GM10248 (cell line): ENCODE data around the gene BST2.

ENCODE experiments used
- CTCF ChIA-PET: fragments of 300-600 bp; sonication (Branson Sonifier 250); formaldehyde crosslinking; extraction: SDS; loops from one replicate; lab custom pipeline; 2021; ENCODE audit warnings: antibody characterized with exemption; lab: Yijun Ruan, JAX
- POLR2A ChIA-PET: fragments of 350-650 bp; sonication (Branson Sonifier 250); formaldehyde crosslinking; extraction: SDS; loops from one replicate; lab custom pipeline; 2020; ENCODE audit warnings: antibody characterized with exemption; lab: Yijun Ruan, JAX
- DNase-seq: peaks from one replicate; pipeline ENCODE4 v3.0.0; 2012; ENCODE audit errors: extremely low spot score
- CTCF ChIP-seq: IDR thresholded peaks from 2 replicates; pipeline ENCODE4 v1.5.1; 2012; ENCODE audit warnings: mild to moderate bottlenecking, low read depth; ENCODE audit errors: extremely low read depth, missing control alignments, control extremely low read depth

Gene BST2

DNA sequence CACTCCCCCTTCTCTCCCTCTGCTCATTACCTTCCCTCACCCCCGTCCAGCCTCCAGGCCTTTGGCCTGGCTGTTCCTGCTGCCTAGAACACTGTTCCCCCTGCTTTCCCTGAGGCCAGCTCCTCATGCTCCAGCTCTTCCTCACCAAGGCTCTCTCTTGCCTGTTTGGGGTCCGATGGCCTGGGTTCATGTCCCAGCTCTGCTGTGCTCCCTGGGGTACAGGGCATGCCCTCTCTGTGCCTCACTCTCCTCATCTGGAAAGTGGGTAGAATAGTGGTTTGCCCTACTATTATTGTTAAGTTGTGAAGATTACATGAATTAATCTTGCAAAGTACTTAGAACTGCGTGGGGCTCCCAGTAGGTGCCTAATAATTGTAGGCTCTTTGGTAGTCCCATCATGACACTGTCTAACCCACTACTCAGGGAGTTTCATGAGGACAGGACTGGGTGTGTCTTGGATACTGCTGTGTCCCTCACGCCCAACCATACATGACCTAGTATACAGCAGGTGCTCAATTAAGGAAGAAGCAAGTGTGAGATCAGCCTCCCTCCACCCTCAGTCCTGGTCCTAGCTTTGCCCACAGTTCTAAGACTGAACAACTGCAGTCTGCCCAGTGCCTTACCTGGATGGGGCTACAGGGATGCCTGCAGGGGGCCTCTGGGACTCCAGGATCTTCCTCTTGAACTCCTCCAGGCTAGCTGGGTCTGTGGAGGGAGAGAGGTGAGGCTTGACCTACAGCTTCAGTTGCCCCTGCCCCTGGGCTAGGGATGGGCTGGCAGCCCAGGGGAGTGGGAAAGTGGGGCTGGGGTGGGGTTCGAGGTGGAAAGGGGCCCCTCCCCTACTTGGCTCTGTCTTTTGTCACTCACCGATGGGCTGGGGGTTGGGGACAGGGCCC, 45.3 kb downstream of the BST2 start:
- DNase-seq = no peak
- CTCF ChIA-PET = interaction anchor here (0.6 to 12.0 kb wide), 2 partner anchors 16 to 27 kb away, joined by 3 to 90 read pairs; no protein-coding TSS in a partner anchor
- TF ChIP-seq CTCF = no peak
- POLR2A ChIA-PET = no interaction called here

DNA sequence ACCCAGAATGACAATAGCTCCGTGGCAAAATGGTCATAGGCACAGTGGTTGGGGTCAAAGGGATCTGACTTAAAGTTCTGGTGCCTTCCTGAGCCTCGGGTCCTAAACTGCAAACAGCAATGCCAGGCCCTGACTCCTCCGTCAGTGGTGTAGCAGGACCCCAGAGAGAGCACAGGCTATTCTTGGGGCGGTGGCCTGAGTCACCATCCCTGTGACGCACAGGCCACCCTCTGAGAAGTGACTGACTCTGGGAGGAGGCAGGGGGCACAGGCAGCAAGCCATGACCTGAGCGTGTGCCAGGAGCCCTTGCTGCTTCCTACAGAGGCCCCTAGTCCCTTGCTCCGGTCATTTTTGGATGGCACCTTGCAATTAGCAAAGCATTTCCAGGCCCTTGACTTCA, 47.0 kb downstream of the BST2 start:
- POLR2A ChIA-PET = no interaction called here

GRCh38 chr19:17357724-17358123, 47.7 kb downstream of the BST2 start:
- POLR2A ChIA-PET = no interaction called here
- TF ChIP-seq CTCF = no peak
- CTCF ChIA-PET = interaction anchor here (0.9 to 12.0 kb wide), 5 partner anchors 8 to 38 kb away, joined by 3 to 90 read pairs (median 4); no protein-coding TSS in a partner anchor
- no peak for DNase-seq

More for the DNA sequence above, 47.0 kb downstream of the BST2 start:
- no peak for TF ChIP-seq CTCF
- no peak for DNase-seq
- CTCF ChIA-PET = interaction anchor here (0.9 to 12.0 kb wide), 4 partner anchors 9 to 29 kb away, joined by 4 to 90 read pairs (median 6); no protein-coding TSS in a partner anchor

GRCh38 chr19:17357078-17357666, 48.3 kb downstream of the BST2 start:
- TF ChIP-seq CTCF = no peak
- POLR2A ChIA-PET = no interaction called here
- no peak for DNase-seq
- CTCF ChIA-PET = interaction anchor here (0.9 to 12.0 kb wide), 5 partner anchors 8 to 39 kb away, joined by 3 to 90 read pairs (median 4); no protein-coding TSS in a partner anchor

DNA sequence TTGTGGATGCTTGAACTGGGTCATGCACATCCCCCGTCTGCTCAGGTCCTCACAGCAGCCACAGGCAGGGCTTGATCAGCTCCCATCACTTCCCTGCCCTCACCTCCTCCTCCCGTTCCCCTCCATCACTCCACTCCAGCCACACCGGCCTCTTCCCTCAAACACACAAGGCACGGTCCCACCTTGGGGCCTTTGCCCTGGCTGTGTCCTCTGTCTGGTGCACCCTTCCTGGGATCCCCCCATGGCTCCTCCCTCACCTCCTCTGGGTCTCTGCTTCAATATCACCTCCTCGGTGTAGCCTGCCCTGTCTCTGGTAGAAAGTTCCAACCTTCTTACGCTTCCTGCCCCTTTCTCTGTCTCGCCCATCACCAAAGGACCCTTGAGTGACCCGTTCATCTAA, 52.0 kb downstream of the BST2 start:
- POLR2A ChIA-PET = no interaction called here
- CTCF ChIA-PET = interaction anchor here (1.0 to 1.7 kb wide), 4 partner anchors 8 to 36 kb away, joined by 3 to 5 read pairs (median 4); no protein-coding TSS in a partner anchor
- DNase-seq = no peak
- no peak for TF ChIP-seq CTCF
